Measurements from ENCODE around the gene DDX3X.

Gene DDX3X

DNA sequence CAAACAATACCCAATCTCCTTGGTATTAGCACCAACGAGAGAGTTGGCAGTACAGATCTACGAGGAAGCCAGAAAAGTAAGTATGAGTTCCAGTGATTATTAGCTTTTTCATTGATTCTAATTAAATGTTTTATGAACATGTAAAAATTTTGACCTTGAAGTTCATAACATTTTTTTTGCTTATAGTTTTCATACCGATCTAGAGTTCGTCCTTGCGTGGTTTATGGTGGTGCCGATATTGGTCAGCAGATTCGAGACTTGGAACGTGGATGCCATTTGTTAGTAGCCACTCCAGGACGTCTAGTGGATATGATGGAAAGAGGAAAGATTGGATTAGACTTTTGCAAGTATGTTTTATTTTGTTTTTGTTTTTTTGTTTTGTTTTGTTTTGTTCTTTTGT, 10.1 kb downstream of the DDX3X start:
- H3K4me1 ChIP-seq = peaks cover 2% of the 10 kb centered on the region
- no peak overlapping the region for H3K4me3 ChIP-seq (ENCODE audit: low read depth, low read length)
- no peaks in the 10 kb centered on the region for H3K27me3 ChIP-seq (ENCODE audit: control insufficient read depth, insufficient read depth, low read length)
- H3K79me2 ChIP-seq = peaks cover 2% of the 10 kb centered on the region
- H3K27ac ChIP-seq = no peak overlapping the region
- H3K9me3 ChIP-seq (ENCODE audit: control insufficient read depth, low read length) = no peaks in the 10 kb centered on the region
- H3K36me3 ChIP-seq (ENCODE audit: control insufficient read depth, insufficient read depth, low read length) = no peaks in the 10 kb centered on the region
- no peak overlapping the region for H3K4me2 ChIP-seq (ENCODE audit: low read length)
- no peak for TF ChIP-seq CTCF (IDR thresholded peaks at IDR 0.05)
- H3K9ac ChIP-seq = no peak overlapping the region
- no peak overlapping the region for H2AFZ ChIP-seq

- Histone ChIP-seq H3K27ac (no peak overlapping the region), H3K4me2 (ENCODE audit: low read length) (no peak overlapping the region), H3K9ac (no peak overlapping the region), H3K4me1 (no peaks in the 10 kb centered on the region), H3K79me2 (no peaks in the 10 kb centered on the region), H3K36me3 (ENCODE audit: control insufficient read depth, insufficient read depth, low read length) (no peaks in the 10 kb centered on the region), H3K4me3 (ENCODE audit: low read depth, low read length) (no peak overlapping the region), H3K9me3 (ENCODE audit: control insufficient read depth, low read length) (no peaks in the 10 kb centered on the region), H2AFZ (no peak overlapping the region), H3K27me3 (ENCODE audit: control insufficient read depth, insufficient read depth, low read length) (no peaks in the 10 kb centered on the region)
- TF ChIP-seq CTCF (IDR thresholded peaks at IDR 0.05) = no peak
These were observed 13.2 kb downstream of the DDX3X start for GRCh38 chrX:41347186-41347585.

DNA sequence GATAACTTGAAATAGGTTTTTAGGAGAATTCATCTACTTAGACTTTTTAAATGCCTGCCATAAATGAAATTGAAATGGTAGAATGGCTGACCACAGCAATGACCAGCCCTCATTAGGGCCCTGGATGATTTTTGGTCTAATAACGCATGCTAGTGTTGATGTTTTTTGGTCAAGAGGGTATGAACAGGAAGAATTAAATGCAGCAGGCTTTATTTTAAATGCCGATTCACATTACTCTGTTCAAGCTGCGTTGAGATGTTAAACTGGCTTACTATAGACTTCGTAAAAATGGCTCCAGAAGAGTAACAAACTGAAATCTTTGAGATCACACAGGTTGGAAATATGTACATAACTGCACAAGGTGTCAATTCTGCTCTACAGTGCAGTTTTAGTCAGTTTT, 14.6 kb downstream of the DDX3X start:
- Histone ChIP-seq H2AFZ (no peak overlapping the region), H3K4me1 (no peaks in the 10 kb centered on the region), H3K27me3 (ENCODE audit: control insufficient read depth, insufficient read depth, low read length) (no peaks in the 10 kb centered on the region), H3K27ac (no peak overlapping the region), H3K36me3 (ENCODE audit: control insufficient read depth, insufficient read depth, low read length) (no peaks in the 10 kb centered on the region), H3K9ac (no peak overlapping the region), H3K4me3 (ENCODE audit: low read depth, low read length) (no peak overlapping the region), H3K4me2 (ENCODE audit: low read length) (no peak overlapping the region), H3K79me2 (no peaks in the 10 kb centered on the region), H3K9me3 (ENCODE audit: control insufficient read depth, low read length) (no peaks in the 10 kb centered on the region)
- no peak for TF ChIP-seq CTCF (IDR thresholded peaks at IDR 0.05)

DNA sequence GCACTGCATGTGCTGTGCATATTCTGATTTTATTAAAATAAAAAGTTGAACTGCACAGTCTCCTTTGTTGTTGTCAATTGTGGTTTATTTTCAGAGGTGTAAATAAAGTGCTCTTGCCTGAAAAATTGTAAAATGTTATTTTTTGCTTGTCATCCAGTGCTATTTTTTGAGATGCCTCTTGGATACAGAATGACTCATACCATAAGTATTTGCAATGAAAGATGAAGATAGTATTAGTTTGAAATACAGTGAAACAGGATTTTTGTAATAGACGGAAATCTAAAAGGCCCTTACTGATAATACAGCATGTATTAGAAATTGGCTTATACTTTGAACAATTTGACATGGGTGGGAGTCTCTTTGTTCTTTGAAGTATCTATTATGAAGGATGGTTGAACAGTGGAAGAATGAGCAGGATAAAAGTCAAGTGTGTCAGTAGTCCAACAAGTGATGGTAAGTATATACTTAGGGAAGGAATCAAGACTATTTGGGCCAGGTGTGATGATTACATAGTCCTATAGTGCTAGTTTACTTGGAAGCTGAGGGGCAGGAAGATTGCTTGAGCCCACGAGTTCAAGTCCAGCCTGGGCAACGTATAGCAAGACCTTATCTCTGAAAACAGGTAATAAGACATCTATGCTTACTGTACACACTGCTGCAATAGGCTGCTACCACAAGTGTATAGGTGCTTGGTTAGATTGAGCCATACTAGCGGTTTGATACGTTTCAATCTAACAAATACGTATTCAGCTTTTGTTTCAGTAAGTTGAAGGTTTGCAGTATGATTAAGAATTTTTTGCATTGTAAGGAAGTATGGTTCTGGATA, 16.4 kb downstream of the DDX3X start:
- H2AFZ ChIP-seq = no peak overlapping the region
- H3K36me3 ChIP-seq (ENCODE audit: control insufficient read depth, insufficient read depth, low read length) = no peaks in the 10 kb centered on the region
- H3K27me3 ChIP-seq (ENCODE audit: control insufficient read depth, insufficient read depth, low read length) = no peaks in the 10 kb centered on the region
- H3K4me1 ChIP-seq = no peaks in the 10 kb centered on the region
- H3K9me3 ChIP-seq (ENCODE audit: control insufficient read depth, low read length) = no peaks in the 10 kb centered on the region
- no peak overlapping the region for H3K4me2 ChIP-seq (ENCODE audit: low read length)
- no peak for TF ChIP-seq CTCF (IDR thresholded peaks at IDR 0.05)
- H3K79me2 ChIP-seq = no peaks in the 10 kb centered on the region
- H3K4me3 ChIP-seq (ENCODE audit: low read depth, low read length) = no peak overlapping the region
- H3K9ac ChIP-seq = no peak overlapping the region
- no peak overlapping the region for H3K27ac ChIP-seq

Data from parathyroid adenoma (tissue), 2 donors.